ENCODE results near the gene POT1.
A peak's percentile ranks its signal among the peaks of the same experiment; 100 is the strongest.
"Not testable (repeated sequence)": the region's sequence is repeated elsewhere in the genome, so short reads cannot be mapped to it uniquely, and the experiment has no call there.

Gene POT1, protein sequence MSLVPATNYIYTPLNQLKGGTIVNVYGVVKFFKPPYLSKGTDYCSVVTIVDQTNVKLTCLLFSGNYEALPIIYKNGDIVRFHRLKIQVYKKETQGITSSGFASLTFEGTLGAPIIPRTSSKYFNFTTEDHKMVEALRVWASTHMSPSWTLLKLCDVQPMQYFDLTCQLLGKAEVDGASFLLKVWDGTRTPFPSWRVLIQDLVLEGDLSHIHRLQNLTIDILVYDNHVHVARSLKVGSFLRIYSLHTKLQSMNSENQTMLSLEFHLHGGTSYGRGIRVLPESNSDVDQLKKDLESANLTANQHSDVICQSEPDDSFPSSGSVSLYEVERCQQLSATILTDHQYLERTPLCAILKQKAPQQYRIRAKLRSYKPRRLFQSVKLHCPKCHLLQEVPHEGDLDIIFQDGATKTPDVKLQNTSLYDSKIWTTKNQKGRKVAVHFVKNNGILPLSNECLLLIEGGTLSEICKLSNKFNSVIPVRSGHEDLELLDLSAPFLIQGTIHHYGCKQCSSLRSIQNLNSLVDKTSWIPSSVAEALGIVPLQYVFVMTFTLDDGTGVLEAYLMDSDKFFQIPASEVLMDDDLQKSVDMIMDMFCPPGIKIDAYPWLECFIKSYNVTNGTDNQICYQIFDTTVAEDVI

DNA sequence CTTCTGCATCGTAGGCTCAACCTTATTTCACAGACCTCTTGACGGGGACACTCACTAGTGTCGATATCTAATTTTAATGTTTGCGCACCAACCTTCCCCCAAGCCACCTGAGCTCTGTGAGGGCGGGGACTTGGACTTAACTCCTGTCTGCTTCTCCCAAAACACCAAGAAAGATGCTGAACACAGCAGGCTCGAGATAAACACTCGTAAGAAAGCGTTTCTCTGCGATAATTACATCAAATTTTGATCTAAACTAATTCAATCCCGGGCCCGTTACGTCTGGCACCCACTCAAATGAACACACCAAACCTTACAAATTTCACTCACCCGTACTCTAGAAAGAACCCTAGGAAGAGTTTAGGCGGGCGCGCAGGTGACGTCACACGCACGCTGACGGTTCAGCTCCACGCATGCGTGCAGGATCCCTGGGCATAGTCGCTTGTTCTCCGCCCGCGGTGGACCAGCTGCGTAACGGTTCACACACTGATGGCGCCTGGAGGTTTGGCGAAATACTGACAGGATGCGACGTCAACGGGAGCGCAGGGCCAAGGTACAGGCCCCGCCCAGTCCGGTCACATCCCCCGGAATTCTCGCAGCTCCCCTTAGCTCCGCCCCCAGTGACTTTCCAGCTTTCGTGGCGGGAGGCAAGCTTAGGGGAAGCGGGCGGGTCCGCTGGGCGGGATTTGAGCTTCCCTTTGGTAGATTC is at the start of gene POT1:
TSS of gene POT1 (minus strand) at position 359 of the 706 bp plus-strand sequence. CDS start 32,652 bp downstream, outside the sequence.
- DNase-seq = peak; percentile 98 to 99

DNA sequence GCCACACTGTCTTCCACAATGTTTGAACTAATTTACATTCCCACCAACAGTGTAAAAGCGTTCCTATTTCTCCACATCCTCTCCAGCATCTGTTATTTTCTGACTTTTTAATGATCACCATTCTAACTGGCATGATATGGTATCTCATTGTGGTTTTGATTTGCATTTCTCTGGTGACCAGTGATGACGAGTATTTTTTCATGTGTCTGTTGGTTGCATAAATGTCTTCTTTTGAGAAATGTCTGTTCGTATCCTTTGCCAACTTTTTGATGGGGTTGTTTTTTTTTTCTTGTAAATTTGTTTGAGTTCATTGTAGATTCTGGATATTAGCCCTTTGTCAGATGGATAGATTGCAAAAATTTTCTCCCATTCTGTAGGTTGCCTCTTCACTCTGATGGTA is 45.5 kb upstream of the POT1 start:
- not testable (repeated sequence) for DNase-seq

DNA sequence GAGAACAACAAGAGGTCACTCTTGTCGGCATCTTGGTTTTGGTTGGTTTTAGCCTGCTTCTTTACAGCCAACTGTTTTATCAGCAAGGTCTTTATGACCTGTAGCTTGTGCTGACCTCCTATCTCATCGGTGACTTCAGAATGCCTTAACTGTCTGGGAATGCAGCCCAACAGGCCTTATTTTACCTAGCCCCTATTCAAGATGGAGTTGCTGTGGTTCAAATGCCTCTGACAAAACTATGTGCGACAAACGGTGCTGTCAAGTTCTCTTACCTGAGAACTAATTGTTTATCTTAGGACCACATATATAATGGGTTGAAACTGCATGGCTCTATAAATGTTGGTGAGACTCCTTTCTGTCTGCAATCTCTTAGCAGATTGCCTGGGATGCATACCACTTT is 35.9 kb upstream of the POT1 start:
- DNase-seq = no peak

DNA sequence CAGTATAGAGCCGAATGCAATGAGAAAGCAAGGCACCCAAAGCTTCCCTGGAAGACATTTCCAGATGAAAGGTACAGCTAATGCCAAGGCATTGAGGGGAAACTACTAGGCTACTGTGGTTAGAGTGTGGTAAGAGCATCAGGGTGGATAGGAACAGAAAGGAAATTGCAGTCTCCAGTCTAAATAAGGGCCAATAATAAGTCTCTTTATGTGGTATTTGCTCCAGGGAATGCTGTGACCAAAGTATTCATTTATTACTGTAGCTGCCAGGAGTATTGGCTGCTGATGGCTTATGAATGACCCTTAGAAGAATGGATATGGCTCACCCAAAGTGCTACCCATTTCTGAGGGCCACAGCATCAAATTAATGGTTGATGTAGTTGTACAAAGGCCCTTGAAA is 30.1 kb upstream of the POT1 start:
- DNase-seq = no peak

DNA sequence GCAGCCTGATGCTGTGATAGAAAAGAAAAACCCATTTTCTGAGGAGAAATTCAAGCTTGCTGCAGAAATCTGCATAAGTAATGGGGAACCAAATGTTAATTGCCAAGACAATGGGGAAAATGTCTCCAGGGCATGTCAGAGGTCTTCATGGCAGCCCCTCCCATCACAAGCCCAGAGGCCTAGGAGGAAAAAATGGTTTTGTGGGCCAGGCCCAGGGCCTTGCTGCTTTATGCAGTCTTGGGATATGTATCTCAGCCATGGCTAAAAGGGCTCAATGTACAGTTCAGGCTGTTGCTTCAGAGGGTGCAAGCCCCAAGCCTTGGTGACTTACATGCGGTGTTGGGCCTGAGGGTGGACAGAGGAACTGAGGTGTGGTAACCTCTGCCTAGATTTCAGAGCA is 28.3 kb upstream of the POT1 start:
- DNase-seq = not testable (repeated sequence)

DNA sequence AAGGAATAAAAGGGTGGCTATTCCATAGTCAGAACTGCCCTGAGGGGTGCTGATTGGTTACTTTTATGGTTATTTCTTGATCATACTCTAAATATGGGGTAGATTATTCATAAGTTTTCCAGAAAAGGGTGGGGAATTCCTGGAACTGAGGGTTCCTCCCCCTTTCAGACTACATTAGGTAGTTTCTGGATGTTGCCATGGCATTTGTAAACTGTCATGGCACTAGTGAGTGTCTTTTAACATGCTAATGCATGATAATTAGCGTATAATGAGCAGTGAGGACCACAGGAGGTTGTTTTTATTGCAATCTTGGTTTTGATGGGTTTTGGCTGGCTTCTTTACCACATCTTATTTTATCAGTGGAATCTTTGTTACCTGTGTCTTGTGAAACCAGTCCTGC is 26.5 kb upstream of the POT1 start:
- no peak for DNase-seq

DNA sequence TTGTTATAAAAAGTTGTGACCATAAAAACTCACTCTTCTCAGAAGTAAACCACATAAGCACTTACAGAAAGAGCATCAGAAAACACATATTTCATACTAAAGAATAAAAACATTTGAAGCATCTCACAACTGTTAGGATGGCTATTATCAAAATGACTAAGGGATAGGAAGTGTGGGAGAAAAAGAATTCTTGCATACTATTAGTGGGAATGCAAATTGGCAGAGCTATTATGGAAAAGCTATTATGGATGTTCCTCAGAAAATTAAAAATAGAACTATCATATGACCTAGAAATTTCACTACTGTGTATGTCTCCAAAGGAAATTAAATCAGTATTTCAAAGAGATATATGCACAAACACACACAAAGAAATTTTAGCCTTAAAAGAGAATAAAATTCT is 25.2 kb upstream of the POT1 start:
- DNase-seq = no peak

DNA sequence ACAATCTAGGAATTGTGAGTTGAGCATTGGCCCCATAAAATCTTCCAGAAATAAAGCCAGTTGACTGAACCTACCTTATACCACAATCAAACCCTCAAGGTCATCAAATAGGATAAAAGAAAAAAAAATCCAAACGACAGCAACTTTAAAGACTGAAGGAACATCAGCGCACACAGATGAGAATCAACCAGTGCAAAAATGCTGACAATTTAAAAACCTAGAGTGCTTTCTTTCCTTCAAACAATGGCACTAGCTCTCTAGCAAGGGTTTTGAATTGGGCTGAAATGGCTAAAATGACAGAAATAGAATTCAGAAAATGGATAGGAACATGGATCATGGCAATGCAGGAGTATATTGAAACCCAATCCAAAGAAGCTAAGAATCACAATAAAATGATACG is 16.1 kb upstream of the POT1 start:
- no peak for DNase-seq

DNA sequence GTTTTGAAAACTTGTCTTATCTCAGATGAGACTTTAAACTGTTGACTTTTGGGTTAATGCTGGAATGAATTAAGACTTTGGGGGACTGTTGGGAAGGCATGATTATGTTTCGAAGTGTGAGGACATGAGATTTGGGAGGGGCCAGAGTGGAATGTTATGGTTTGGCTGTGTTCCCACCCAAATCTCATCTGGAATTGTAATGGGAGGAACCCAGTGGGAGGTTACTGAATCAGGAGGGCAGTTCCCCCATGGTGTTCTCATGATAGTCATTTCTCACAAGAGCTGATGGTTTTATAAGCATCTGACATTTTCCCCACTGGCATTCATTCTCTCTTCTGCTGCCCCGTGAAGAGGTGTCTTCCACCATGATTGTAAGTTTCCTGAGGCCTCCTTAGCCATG is 13.8 kb upstream of the POT1 start:
- DNase-seq = no peak

DNA sequence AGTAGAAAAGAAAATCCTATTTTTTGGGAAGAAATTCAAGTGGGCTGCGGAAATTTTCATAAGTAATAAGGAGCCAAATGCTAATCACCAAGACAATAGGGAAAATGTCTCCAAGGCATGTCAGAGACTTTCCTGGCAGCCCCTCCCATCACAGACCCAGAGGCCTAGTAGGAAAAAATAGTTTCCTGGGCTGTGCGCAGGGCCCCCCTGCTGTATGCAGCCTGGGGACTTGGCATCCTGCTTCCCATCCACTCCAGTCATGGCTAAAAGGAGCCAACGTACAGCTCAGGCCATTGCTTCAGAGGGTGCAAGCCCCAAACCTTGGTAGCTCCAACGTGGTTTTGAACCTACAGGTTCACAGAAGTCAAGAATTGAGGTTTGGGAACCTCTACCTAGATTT is 12.8 kb upstream of the POT1 start:
- no peak for DNase-seq

DNA sequence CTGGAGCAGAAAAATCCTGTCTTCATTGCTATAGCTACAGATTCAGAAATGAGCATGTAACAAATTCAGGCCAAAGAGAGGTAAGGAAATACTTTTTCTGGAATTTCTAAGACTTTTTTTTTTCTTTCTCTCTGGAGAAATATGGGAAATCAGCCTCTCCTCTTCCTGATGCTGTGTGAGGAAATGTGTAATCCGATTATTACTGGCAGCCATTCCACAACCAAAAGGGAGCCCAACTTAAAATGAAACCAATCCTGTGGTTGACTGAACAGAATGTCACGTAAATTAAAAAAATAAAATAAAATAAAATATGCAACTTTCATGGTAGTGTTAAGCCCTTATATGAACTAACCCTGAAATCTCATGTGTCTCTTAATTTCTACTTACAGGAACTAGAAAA is 10.7 kb upstream of the POT1 start:
- DNase-seq = no peak

DNA sequence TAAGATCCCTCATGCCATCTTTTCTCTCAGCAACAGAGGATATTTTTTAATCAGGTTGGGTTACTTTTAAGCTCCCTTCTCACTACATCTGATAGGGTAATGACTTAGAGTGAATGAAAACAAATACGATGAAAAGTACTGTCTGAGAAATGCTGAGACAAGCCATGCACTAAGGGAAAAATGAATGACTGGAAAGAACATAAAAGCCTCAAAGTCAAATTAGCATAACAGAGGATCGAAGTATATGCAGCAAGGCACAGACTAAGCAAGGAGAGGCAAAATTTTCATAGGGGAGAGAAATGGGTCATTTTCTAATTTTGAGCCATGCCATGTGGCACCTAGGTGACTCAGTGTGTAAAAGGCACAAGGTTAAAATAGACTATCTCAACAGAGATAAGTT is 8.5 kb upstream of the POT1 start:
- DNase-seq = no peak

DNA sequence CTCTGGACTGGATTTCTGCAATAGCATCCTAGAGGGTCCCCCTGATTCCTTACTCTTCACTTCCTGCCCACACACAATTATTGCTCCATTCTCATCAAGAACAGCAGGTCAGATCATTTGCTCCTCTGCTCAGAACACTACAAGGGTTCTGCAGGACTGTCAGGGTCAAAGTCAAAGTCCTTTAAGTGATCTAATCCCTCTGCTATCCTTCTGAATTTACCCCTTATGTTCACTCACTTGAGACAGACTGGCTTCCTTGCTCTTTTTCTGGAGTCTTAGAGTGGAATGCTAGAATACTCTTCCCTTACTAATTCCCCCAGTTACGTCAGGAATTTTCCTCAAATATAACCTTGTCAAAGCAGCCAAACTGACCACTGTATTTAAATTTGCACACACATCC is 7.5 kb upstream of the POT1 start:
- DNase-seq = no peak

DNA sequence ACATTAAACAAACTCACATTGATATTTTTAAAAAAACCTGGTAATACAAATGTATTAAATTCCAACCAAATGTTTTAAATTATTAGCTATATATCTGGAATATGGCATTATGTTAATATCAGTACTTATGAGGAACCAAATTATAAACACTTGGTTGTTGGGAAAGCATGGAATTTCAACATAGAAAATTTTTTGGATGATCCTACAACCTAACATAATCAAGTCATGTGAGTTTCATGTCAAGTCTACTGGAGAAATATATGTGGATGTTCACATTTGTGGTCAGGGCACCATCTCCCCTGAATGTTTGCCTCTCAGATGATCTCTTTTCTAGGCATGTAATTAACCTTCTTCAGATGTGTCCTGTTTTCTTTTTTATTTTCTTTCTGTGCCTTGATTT is 5.2 kb upstream of the POT1 start:
- no peak for DNase-seq

DNA sequence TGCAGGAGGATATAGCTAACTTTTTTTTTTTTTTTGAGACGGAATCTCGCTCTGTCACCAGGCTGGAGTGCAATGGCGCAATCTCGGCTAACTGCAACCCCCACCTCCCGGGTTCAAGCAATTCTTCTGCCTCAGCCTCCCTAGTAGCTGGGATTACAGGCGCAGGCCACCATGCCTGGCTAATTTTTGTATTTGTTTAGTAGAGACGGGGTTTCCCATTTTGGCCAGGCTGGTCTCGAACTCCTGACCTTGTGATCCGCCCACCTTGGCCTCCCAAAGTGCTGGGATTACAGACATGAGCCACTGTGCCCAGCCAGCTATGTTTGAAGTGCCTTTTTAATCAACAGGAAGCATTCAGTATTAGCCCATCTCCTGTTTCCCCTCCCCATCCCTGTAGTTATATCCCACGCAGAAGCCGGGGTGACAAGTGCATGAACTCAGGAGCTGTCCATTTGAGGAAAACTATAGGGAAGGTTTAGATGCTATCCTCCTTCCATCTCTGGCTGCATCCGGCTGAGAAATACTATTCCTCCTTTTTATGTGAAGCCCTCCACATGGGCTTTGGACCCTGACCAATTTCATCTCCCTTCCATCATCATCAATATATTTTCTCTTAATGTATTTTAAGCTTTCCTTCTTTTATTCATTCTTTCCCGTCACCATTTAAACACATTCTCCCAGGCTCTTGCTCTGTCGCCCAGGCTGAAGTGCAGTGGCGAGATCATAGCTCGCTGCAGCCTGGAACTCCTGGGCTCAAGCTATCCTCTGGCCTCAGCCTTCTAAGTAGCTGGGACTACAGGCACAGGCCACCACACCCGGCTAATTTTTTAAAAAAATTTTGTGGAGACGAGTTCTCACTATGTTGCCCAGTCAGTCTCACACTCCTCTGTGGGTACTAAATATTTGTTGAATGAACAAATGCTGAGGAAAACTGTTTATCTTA is 1.3 kb upstream of the POT1 start:
- no peak for DNase-seq

DNA sequence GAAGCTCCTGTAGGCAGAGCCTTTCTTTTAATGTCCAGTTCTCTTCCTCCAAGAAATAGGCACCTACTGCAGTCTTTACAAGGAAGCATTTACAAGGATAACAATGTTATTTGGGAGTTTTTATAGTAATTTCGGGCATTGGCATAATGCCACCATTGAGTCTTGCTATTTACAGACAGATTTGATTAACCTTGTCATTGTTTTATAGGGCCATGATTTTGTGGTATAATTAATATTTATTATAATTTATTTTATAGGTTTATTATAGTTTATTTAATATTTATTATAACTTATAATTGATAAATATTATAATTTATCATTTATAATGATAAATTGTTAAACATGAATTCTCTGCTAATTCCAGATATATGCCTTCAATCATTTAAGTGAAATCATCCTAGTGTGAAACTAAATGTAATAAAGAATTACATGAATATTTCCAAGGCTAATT is 573 bp upstream of the POT1 start:
- DNase-seq = no peak

DNA sequence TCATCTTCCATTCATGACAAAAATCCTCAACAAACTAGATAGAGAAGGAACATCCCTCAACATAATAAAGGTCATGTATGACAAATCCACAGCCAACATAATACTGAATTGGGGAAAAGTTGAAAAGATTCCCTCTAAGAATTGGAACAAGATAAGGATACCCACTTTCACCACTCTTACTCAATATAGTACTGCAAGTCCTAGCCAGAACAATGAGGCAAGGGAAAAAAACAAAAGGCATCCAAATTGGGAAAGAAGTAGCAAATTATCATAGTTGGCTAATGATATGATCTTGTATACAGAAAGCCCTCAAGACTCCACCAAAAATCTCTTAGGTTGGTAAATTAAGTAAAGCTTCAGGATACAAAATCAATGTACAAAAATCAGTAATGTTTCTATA is 4.7 kb downstream of the POT1 start:
- DNase-seq = no peak

DNA sequence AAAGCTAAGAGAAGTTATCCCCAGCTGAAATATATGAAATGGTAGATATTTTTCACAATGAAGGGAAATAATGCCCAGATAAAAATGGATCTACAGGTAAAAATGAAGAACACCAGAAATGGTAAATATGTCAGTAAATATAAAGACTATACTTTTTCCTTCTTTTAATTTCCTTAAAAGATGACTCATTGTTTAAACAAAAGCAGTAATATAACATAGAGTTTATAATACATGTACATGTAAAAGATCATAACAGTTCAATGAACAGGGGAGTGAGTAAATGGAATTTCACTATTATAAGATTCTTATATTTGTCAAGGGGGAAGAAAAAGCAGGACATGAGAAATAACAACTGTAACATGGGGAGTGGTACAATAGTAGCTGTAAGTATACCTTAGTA is 7.4 kb downstream of the POT1 start:
- no peak for DNase-seq

DNA sequence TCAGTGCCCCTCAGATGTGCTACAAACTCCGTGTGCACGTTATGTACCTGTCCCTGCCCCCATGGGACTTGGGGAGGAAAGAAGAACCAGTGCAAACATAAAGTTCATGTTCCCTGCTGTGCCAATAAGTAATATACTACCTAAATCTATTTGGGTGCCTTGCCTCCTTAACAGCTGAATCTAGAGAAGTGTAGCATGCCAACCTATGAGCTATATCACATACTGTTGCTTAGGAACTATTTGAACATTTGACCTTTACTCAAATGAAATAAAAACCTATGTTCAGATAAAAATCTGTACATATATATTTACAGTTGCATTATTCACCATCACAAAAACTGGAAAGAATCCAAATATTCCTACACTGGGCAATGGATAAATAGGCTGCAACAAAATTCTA is 9.8 kb downstream of the POT1 start:
- DNase-seq = no peak

DNA sequence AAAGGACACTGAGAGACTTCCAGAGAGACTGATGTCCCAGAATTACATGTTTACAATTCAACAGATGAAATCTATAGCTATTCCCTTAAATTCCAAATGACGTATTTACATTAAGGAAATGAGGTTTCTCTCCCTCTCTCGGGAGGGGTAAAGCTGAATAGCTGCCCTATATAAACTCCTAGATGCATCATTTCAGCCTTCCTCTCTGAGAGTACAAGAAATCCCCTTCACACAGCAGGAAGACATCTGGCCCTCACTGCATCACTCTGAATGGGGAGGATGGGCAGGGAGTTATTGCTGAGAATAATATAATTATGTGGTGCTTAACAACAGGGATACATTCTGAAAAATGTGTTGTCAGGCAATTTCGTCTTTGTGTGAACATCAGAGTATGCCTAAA is 11.0 kb downstream of the POT1 start:
- DNase-seq = no peak

DNA sequence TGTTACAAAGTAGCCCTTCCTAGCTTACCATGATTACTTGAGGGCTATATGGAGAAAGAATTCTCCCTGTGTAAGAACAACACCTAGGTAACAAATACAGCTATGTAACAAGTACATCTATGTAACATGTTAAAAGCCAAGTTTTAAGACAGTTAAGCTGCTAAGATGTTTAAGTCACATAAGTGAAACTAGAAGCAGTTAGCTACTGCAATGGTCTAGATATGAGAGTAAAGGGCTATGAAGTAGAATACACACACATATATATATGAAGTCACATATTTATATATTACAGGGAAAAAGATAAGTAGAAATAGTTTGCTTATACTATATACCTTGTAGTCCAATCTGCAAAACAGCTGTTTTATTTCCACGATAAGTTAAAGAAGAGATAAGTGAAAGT is 14.4 kb downstream of the POT1 start:
- no peak for DNase-seq

DNA sequence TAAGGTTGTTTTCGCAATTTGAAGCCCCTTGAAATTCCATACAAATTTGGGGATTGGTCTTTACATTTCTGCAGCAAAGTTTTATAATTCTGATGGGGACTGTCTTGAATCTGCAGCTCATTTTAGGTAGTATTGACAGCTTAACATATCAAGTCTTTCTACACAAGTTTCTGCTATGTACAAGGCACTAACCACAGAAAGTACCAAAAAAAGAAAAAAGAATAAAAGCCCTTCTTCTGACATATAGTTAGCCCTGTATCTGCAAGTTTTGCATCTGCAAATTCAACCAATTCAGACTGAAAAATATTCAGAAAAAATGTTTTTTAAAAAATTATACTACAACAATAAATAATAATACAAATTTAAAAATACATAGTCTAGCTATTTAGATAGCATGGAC is 15.3 kb downstream of the POT1 start:
- DNase-seq = no peak

DNA sequence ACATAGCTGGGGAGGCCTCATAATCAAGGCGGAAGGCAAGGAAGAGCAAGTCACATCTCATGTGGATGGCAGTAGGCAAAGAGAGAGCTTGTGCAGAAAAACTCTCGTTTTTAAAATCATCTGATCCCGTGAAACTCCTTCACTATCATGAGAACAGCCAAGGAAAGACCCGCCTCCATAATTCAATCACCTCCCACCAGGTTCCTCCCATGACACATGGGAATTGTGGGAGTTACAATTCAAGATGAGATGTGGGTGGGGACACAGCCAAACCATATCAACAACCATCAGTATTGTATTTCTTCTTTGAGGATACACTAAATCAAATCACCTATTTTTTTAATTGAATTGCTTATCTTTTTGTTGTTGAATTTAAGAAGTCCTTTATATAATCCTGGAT is 16.7 kb downstream of the POT1 start:
- no peak for DNase-seq
